ENCODE measurements around the gene OPCML. TPM values are rescaled to one million over a fixed set of nuclear protein-coding genes. Genes with fewer than 3 reads are reported as not detected.
A peak's percentile ranks its signal among the peaks of the same experiment; 100 is the strongest.

OPCML gene
- total RNA-seq, 1 experiment from 2014 or later = not detected

DNA sequence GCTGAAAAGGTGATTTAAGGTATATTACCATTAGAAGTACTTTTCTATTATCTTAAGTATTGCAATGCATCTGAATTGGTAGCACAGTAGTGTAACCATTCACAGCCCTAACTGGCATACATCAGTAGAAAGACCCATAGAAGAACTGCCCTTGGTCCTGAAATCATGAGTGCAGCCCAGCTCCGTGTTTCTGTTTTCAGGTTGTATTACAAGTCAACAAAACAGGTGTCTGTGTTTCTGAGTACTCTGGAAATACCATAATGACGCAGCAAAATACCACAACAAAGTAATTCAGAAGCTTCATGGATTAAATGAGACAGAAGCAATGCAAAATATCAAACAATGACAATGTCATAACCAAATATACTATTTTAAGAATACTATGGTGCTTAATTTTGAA, 226.3 kb downstream of the OPCML start:
- ATAC-seq = no peak
- H3K4me1 ChIP-seq (ENCODE audit: control insufficient read depth, insufficient read depth, low read length) = no peaks in the 10 kb centered on the region
- no peak overlapping the region for H3K27ac ChIP-seq (ENCODE audit: low read length)
- TF ChIP-seq, protein P1, sequence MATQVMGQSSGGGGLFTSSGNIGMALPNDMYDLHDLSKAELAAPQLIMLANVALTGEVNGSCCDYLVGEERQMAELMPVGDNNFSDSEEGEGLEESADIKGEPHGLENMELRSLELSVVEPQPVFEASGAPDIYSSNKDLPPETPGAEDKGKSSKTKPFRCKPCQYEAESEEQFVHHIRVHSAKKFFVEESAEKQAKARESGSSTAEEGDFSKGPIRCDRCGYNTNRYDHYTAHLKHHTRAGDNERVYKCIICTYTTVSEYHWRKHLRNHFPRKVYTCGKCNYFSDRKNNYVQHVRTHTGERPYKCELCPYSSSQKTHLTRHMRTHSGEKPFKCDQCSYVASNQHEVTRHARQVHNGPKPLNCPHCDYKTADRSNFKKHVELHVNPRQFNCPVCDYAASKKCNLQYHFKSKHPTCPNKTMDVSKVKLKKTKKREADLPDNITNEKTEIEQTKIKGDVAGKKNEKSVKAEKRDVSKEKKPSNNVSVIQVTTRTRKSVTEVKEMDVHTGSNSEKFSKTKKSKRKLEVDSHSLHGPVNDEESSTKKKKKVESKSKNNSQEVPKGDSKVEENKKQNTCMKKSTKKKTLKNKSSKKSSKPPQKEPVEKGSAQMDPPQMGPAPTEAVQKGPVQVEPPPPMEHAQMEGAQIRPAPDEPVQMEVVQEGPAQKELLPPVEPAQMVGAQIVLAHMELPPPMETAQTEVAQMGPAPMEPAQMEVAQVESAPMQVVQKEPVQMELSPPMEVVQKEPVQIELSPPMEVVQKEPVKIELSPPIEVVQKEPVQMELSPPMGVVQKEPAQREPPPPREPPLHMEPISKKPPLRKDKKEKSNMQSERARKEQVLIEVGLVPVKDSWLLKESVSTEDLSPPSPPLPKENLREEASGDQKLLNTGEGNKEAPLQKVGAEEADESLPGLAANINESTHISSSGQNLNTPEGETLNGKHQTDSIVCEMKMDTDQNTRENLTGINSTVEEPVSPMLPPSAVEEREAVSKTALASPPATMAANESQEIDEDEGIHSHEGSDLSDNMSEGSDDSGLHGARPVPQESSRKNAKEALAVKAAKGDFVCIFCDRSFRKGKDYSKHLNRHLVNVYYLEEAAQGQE (IDR thresholded peaks at IDR 0.05; ENCODE audit: insufficient read depth in 1 of 2, low read depth in 2 of 2, low read length in 1 of 2) = peak; percentile 29 to 68; a peak in 2 of 4 replicates
- TF ChIP-seq POLR2AphosphoS5 (IDR thresholded peaks at IDR 0.05; ENCODE audit: low read depth, low read length) = no peak
- DNase-seq (ENCODE audit: low read depth, low spot score) = no peak
- no peaks in the 10 kb centered on the region for H3K9me3 ChIP-seq (ENCODE audit: control insufficient read depth, insufficient read depth, low read depth, low read length)
- H3K27me3 ChIP-seq (ENCODE audit: control insufficient read depth, insufficient read depth, low read length) = no peaks in the 10 kb centered on the region
- intact Hi-C loops (cut with micrococcal nuclease; ENCODE audit: unreplicated experiment) = no loop called here
- no peak overlapping the region for H3K4me3 ChIP-seq (ENCODE audit: low read depth in 2 of 2, low read length in 2 of 2)
- CTCF ChIA-PET = no interaction called here
- BruUV-seq (replicated peaks) = no TSS peak
- in situ Hi-C loops (cut with HindIII; ENCODE audit: low pct_unique_long_range_greater_than_20kb, low sequenced_read_pairs) = no loop called here
- no peaks in the 10 kb centered on the region for H3K36me3 ChIP-seq (ENCODE audit: control insufficient read depth, insufficient read depth, low read length)
- POLR2A ChIA-PET = no interaction called here

DNA sequence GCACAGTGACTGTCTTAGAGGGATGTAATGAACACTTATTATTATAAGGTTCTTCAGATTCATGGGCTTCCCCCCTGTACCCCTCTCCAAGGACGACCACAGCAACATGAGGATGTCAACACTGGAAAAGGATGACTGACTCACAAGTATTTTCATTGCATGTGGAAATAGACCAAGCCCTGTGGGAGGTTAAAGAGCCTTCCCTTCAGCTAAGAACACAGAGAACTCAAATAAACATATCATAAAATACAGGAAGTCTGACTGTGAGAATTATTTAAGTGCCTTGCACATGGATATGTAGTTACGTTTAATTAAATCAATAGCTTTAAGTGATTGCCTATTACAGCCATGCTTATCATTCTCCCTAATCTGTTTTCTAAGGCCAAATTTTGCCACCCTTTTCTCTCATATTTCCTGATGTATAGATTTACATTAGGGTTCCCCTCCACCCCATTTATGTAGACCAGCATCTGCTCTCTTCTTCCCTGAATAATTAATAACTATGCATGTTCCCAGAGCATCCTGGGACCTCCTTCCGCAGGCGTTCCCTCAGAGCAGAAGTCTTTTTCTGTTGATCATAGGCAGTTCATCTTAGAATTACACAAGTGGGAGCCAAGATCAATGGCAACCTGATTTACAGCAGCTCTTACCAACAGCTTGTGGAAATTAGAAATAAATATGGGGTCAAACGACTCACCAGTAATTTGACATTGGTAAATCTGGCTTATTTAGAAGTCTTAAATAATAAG, 226.9 kb downstream of the OPCML start:
- intact Hi-C loops (cut with micrococcal nuclease; ENCODE audit: unreplicated experiment) = no loop called here
- no peaks in the 10 kb centered on the region for H3K4me1 ChIP-seq (ENCODE audit: control insufficient read depth, insufficient read depth, low read length)
- H3K36me3 ChIP-seq (ENCODE audit: control insufficient read depth, insufficient read depth, low read length) = no peaks in the 10 kb centered on the region
- H3K9me3 ChIP-seq (ENCODE audit: control insufficient read depth, insufficient read depth, low read depth, low read length) = no peaks in the 10 kb centered on the region
- H3K27me3 ChIP-seq (ENCODE audit: control insufficient read depth, insufficient read depth, low read length) = no peaks in the 10 kb centered on the region
- in situ Hi-C loops (cut with HindIII; ENCODE audit: low pct_unique_long_range_greater_than_20kb, low sequenced_read_pairs) = no loop called here
- no peak for TF ChIP-seq POLR2AphosphoS5 (IDR thresholded peaks at IDR 0.05; ENCODE audit: low read depth, low read length)
- no peak for TF ChIP-seq TCF7L2 (IDR thresholded peaks at IDR 0.05; ENCODE audit: low read depth, low read length)
- TF ChIP-seq, protein P1 (IDR thresholded peaks at IDR 0.05; ENCODE audit: insufficient read depth in 1 of 2, low read depth in 2 of 2, low read length in 1 of 2) = no peak
- TF ChIP-seq SIN3A (IDR thresholded peaks at IDR 0.05; ENCODE audit: borderline replicate concordance, insufficient read depth, low read depth, low read length) = no peak
- TF ChIP-seq, protein P2, sequence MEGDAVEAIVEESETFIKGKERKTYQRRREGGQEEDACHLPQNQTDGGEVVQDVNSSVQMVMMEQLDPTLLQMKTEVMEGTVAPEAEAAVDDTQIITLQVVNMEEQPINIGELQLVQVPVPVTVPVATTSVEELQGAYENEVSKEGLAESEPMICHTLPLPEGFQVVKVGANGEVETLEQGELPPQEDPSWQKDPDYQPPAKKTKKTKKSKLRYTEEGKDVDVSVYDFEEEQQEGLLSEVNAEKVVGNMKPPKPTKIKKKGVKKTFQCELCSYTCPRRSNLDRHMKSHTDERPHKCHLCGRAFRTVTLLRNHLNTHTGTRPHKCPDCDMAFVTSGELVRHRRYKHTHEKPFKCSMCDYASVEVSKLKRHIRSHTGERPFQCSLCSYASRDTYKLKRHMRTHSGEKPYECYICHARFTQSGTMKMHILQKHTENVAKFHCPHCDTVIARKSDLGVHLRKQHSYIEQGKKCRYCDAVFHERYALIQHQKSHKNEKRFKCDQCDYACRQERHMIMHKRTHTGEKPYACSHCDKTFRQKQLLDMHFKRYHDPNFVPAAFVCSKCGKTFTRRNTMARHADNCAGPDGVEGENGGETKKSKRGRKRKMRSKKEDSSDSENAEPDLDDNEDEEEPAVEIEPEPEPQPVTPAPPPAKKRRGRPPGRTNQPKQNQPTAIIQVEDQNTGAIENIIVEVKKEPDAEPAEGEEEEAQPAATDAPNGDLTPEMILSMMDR (IDR thresholded peaks at IDR 0.05) = no peak
- no TSS peak for BruUV-seq (replicated peaks)
- ATAC-seq = no peak
- no peak overlapping the region for H3K4me3 ChIP-seq (ENCODE audit: low read depth in 2 of 2, low read length in 2 of 2)
- no peak overlapping the region for H3K27ac ChIP-seq (ENCODE audit: low read length)
- no peak for DNase-seq (ENCODE audit: low read depth, low spot score)
- ChIA-PET POLR2A (no interaction called here), CTCF (no interaction called here)
